Activated T-cell treated with anti-CD3 and anti-CD28 coated beads for 1 hour (primary cell): ENCODE measurements around the gene NFE2L3.

ENCODE experiments used
- DNase-seq: peaks from one replicate; pipeline ENCODE4 v3.0.0-alpha.2; 2020; ENCODE audit warnings: low read depth

NFE2L3 gene

DNA sequence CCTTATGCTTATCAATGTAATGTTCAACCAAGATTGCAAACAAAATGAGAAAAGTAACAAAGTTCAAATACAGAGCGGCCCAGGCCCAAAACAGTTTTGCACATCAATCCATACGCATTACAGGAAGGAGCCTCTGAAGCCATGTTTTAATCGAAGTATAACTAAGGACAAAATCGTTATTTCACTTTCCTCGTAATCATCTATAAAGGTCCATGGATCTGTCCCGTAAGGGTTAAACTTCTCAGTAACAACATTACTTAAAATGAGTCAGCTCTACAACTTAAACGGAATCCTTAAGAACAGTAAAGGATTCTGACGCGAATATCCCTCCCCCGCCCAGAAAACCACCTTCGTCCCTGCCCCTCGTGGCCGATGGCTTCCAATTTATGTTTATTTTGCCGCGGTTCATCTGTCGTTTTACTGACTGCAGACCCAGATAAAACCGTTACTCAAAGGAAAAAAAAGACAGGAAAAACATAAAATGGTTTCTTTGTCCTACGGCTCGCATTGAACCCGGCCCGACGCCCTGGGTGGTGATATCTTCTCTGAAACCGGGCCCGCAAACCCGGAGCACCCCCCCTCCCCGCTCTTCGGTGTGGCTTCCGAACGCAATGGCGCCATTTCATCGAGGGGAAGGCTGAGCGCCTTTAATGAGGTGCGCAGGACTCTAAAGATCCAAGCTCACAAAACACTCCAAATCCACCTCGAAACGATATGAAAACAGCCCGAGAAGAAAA, 47.5 kb downstream of the NFE2L3 start:
- DNase-seq = peak; percentile 63

DNA sequence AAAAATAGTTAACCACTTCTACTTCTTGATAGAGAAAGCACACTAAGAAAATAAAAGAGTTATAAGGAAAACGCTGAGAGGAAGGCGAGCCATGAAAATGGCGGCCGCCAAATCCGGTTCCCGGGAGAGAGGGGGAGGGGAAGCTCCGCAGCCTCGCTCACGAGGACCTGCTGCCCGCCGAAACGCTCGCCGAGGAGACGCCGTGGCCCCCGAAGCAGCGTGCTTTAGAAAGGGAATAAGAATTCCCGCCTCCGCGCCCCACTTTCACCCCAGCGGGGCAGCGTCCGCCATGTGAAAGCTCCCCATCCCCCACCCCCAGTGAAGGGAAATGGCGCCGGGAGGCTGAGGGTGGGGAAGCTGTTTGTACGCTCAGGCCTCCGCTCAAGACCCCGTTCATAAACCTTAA, 48.0 kb downstream of the NFE2L3 start:
- peak; percentile 77 for DNase-seq

DNA sequence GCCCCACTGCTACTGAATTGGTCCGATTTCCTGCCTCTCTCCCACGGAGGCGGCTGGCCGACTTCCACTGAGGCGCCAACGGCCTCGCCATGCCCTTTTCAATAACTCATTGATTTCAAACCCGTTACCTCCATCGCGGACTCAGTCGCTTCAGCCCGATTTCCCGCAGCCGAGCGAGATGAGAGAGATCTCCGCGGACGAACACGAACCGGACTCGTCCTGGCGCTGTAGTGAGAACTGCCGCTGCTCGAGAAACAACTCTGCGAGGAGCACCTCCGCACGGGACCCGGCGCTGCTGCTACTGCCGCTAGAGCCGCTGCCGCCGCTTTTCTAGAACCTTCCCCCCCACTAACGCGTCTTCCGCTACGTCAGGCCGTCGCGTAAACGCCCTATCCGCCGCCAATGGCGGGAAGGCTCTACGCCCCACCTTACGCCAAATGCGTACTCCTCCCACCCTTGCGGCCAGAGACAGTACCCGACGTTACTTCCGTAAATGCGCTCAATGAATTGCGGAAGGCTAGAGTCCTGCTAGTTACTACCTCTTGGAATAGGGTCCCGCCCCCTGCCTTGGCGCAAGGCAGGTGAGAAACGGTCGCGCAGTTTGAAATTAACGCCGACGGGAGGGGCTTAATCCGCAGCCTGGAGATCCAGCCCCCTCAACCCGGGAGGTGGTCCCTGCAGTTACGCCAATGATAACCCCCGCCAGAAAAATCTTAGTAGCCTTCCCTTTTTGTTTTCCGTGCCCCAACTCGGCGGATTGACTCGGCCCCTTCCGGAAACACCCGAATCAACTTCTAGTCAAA, 48.6 kb downstream of the NFE2L3 start, which contains the start of gene HNRNPA2B1:
TSS of gene HNRNPA2B1 (minus strand) at position 303 of the 803 bp plus-strand sequence. CDS start at position 134, 169 bp downstream.
- peak; percentile 97 for DNase-seq

DNA sequence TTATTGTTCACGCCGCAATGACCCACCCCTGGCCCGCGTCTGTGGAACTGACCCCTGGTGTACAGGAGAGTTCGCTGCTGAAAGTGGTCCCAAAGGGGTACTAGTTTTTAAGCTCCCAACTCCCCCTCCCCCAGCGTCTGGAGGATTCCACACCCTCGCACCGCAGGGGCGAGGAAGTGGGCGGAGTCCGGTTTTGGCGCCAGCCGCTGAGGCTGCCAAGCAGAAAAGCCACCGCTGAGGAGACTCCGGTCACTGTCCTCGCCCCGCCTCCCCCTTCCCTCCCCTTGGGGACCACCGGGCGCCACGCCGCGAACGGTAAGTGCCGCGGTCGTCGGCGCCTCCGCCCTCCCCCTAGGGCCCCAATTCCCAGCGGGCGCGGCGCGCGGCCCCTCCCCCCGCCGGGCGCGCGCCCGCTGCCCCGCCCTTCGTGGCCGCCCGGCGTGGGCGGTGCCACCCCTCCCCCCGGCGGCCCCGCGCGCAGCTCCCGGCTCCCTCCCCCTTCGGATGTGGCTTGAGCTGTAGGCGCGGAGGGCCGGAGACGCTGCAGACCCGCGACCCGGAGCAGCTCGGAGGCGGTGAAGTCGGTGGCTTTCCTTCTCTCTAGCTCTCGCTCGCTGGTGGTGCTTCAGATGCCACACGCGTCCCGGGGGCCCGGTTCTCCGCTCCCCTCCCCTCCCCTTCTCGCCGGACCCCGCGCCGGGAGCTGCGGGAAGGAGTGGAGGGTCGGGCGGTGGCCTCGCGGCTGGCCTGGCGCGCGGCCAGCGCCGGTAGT, 49.4 kb downstream of the NFE2L3 start, which contains the start of gene CBX3:
TSS of gene CBX3 (plus strand) at position 499 of the 772 bp plus-strand sequence. CDS start 1,254 bp downstream, outside the sequence.
- peak; percentile 79 for DNase-seq

DNA sequence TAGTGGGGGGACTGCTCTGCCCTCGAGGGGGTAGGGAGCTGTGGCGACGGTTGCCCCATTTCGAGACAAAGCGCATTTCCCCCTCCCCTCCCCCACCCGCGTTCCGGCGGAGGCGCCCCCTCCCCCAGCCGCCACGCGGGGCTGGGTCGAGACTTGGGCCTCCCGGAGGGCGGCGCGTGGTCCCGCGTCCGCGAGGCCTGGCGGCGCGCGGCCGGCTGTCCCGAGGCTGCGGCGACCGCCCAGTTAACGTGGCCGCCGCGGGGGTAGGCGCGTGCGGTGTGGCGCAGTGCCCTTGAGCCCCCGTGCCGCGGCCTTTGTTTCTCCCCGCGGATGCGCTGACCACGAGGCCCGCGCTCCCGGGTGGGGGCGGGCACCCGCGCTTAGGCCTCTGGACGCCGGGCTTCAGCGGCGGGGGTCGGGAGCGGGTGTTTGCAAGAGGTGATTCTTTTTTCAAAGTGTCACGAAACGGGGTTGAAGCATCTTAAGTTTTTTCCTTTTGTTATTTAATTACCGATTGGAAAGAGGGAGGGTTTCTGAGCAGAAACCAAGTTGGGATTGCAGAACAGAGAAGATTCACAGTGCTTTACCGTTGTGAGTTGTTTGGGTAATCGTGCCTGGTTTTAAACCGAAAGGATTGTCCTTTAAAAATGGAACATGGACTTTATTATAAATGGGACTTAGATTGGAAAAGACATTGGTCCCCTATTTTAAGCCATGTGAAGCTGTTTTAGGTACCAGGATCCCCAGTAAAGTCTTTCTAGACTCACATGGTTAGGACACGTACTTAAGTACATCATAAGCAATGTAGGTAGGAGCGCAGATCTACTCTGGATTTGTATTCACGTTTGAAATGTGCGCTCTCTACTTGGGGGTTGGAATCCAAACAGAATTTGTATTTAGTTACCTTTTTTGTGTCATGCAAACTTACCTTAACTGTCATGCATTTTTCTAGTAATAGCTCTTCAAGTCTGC, 50.3 kb downstream of the NFE2L3 start:
- DNase-seq = peak; percentile 53

DNA sequence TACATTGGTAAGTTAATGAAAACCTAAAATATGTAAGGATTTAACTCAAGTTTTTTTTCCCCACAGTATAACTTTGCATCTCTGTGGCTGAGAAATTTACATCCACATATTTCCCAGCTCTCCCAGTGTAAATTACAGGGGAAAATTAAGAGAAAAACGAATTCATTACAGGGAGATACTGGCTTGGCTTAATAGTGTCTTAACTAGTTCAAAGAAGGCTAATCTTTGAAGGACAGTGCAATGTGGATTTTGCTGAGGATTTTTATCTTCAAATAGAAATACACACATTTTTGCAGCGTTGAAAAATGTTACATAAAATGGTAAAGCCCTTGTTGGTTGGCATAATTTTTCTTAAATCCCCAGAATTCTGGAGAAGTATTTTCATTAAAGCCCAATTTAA, 51.0 kb downstream of the NFE2L3 start:
- DNase-seq = no peak

DNA sequence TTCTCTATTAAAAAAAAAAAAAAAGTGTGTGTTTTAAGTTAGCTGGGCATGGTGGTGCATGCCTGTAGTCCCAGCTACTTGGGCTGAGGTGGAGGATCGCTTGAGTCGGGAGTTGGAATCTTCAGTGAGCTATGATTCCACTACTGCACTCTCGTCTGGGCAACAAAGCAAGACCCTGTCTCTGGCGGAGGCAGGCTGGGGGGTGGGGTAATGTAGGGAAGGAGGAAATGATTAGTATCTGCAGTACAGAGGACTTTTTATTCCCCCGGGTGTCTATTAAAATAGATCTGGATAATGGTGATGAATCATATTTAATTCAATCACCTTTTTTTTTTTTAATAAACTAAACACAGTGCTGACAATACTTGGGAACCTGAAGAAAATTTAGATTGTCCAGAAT, 56.0 kb downstream of the NFE2L3 start:
- no peak for DNase-seq

DNA sequence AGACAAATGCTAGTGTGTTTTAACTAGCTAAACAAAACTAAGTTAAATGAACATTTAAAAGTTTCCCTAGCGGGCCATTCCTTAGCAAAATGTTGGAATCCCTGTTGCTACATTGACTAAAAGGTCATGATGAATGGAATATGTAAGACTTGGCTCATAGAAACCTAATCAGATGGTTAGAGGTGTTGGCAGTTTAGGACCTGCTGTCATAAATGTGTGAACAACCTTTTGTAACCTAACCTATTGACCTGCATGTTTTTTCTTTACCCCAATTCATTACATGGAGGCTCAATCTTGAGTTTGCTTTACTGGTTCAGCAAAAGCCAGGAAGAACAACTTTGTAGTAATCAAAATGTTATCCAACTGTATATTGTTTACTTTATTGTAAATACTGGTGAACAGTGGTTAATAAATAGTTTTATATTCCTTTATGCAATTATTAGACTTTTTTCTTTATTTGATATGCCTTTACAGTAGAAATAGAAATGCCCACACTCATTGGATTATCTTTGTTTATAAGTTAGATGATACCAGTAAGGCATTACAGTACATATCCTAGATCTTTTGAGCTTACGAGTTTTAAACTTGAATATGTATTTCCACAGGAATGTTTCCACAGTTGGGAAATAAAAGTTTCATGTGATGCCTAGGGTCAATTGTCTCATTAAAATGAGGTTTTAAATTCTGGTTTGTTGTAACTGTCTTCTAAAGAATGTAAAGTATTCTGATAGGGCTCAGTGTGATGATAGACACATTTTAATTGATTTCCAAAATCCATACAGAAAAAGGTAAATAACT, 61.1 kb downstream of the NFE2L3 start:
- DNase-seq = no peak

DNA sequence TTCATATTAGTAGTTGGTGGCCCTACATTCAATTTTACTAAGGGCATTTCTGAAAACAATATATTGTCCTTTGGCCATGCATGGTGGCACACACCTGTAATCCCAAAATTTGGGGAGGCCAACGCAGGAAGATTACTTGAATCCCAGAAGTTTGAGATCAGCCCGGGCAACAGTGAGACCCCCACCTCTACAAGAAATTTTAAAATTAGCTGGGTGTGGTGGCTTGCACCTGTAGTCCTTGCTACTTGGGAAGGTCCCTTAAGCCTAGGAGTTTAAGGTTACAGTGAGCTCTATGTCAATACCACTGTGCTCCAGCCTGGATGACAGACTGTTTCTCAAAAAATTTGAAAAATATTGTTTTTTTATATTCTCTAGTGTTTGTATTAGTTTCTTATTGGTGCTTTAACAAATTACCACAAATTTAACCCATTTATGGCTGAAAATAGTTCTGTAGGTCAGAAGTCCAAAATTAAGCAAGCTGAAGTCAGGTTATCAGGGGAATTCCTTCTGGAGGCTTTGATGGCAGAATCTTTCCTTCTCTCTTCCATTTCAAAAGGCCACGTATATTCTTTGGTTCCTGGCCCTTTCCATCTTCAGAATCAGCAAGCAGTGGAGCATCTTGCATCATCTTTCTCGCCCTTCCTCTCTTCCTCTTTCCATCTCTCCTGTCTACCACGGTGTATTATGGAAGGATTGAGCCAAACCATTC, 62.0 kb downstream of the NFE2L3 start:
- DNase-seq = no peak

DNA sequence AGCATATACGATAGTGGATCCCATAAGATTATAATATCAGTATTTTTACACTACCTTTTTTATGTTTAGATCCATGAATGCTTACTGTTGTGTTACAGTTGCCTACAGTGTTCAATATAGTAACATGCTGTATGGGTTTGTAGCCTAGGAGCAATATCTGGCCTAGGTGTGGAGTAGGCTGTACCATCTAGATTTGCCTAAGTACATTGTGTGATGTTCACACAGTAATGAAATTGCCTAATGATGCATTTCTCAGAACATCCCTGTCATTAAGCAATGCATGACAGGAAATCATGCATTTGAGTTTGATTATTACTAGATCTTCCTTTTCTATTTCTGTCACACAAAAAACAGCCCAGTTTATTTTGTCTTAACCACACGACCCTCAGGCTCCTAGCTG, 64.1 kb downstream of the NFE2L3 start:
- DNase-seq = no peak

DNA sequence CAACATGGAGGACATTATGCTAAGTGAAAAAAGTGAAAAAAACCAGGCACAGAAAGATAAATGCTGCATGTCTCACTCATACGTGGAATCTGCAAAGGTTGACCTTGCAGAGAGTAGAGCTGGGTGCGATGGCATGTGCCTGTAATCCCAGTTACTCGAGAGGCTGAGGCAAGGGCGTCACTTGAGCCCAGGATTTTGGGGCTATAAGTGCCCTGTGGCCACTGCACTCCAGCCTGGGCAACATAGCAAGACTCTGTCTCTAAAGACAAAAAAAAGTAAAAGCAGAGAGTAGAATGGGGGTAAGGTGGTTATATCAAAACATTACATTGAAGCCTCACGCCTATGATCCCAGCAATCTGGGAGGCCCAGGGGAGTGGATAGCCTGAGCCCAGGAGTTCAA, 72.4 kb downstream of the NFE2L3 start:
- DNase-seq = no peak

DNA sequence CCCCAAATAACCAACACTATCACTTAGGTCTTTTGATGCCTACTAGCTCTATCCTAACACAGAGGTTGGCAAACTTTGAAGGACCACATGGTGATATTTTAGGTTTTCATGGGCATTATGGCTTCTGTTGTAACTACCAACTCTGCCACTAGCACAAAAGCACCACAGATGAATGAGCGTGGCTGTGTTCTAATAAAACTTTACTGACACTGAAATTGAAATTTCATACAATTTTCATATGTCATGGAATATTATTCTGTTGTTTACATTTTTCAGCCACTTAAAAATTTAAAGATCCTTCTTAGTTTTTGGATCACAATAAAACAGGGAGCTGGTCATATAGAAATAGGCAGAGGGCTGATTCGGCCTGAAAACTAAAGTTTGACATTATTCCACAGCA, 76.0 kb downstream of the NFE2L3 start:
- no peak for DNase-seq

DNA sequence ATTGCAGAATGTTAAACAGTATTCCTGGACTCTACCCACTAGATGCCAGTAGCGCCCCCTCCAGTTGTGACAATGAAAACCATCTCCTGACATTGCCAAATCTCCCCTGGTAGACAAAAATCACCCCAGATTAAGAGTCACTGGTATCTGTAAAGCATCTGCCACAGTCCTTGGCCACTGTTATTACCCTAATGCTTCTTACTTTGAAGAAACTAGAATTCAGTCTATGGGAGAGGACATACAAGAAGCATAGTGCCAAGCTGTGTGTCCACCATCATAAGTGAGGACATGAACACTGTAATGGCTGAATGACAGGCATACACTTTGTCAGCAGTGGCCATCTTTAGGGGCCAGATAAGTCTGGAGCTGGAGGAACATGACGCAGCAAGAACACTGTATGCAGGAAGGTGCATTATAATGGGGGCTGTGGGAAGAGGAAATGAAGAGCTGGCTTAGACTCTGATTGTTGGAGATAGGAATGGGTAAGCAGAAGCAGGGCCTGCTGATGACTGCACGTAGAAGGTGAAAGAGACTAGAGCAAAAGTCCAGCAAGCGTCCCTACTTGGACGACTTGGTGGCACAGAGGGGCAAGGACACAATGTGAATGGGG, 82.0 kb downstream of the NFE2L3 start:
- DNase-seq = no peak
